ENCODE measurements around the gene VCAM1.

DNA sequence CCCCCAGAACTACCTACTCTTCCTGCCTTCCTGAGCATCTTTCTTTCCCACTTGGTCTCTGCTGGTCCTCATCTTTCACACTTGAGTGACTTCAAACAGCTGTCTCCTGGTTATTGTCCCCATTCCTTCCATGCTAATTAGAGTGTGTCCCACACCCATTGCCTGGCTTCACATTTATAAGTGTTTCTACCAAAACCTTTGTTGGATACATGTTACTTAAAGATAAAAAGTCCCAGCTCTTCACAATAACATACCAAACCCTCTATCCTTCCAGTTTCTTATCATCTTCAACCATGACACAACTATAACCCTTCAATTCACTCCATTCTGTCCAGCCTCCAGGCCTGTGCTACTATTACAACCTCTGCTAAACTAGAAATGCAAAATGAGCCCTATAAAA, 41.0 kb downstream of the VCAM1 start:
- TF ChIP-seq POLR2A (IDR thresholded peaks at IDR 0.05; ENCODE audit: low read depth, low read length), result no peak
- no peak for TF ChIP-seq POLR2AphosphoS5 (IDR thresholded peaks at IDR 0.05; ENCODE audit: low read depth, low read length)
- TF ChIP-seq TAF1 (IDR thresholded peaks at IDR 0.05; ENCODE audit: borderline replicate concordance, low read depth, low read length), result no peak

All from GM12892 (cell line).